ENCODE measurements around the gene SCCPDH.

DNA sequence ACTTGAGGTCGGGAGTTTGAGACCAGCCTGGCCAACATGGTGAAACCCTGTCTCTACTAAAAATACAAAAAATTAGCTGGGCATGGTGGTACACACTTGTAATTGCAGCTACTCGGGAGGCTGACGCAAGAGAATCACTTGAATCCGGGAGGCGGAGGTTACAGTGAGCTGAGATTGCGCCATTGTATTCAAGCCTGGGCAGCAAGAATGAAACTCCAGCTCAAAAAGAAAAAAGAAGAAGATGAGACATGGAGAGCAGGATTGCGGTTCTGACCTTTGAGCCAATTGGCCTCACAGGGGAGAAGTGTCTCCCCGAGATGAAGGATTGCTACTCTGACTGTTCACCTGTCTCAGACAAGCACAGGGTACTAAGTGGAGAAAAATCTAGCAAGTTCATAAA, 6.6 kb downstream of the SCCPDH start:
- TF ChIP-seq POLR2A (IDR thresholded peaks at IDR 0.05; ENCODE audit: low read depth, low read length) (no peak), SPI1 (IDR thresholded peaks at IDR 0.05; ENCODE audit: low read depth, low read length) (no peak), POLR2AphosphoS5 (IDR thresholded peaks at IDR 0.05; ENCODE audit: low read depth, low read length) (no peak)
